SIG-M5 treated with dmso at 0.1 percent for 504 hours (cell line): Measurements from ENCODE around the gene INPP4A.
"Not testable (repeated sequence)": the region's sequence is repeated elsewhere in the genome, so short reads cannot be mapped to it uniquely, and the experiment has no call there.

Experiments
- DNase-seq: peaks from one replicate; lab custom pipeline; 2025; ENCODE audit not compliant: unreplicated experiment; lab: John Stamatoyannopoulos, UW

INPP4A gene

GRCh38 chr2:98435670-98436069, 9.0 kb upstream of the INPP4A start:
- DNase-seq, result not testable (repeated sequence)

GRCh38 chr2:98436734-98437133, 7.9 kb upstream of the INPP4A start:
- no peak for DNase-seq

- DNase-seq, result peak; percentile 58
These were observed 6.2 kb upstream of the INPP4A start for GRCh38 chr2:98438190-98439133.

DNA sequence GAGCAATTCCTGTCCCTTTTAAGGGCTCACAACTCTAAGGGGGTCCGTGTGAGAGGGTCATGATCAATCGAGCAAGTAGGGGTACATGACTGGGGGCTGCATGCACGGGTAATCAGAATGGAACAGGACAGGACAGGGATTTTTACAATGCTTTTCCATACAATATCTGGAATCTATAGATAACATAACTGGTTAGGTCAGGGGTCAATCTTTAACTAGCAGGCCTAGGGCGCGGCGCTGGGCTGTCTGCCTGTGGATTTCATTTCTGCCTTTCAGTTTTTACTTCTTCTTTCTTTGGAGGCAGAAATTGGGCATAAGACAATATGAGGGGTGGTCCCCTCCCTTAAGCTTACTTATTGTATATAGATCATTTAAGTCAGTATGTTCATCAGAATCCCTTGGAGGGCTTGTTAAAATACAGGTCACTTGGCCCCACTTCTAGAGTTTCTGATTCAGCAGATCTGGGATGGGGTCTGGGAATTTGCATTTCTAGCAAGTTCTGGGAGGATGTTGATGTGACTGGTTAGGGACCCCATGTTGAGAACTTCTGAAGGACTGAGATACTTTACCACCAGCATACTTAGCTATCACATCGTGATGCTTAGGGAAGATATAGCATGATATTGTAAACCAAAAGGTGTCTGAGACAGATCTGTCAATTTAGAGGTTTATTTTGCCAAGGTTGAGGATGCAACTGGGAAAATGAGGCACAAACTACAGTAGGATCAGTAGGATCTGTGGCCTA, 2.8 kb upstream of the INPP4A start:
- no peak for DNase-seq

DNA sequence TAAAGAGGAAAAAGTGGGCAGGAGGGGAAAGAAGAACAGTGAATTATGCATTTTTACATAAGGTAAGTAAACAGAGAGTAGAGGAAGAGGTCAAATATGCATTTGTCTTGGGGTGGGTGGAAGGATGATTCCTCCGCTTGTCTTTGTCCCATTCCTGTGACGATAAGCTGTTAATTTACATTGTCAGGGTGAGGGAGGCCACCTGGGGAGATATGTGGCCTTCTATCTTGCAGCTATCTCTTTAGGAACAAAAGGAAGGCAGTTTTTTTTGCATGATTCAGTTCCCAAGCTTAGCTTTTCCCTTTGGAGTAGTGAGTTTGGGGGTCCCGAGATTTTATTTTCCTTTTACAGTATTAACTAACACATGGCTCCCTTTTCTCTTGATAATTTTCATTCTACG, 2.2 kb upstream of the INPP4A start:
- DNase-seq, result no peak

DNA sequence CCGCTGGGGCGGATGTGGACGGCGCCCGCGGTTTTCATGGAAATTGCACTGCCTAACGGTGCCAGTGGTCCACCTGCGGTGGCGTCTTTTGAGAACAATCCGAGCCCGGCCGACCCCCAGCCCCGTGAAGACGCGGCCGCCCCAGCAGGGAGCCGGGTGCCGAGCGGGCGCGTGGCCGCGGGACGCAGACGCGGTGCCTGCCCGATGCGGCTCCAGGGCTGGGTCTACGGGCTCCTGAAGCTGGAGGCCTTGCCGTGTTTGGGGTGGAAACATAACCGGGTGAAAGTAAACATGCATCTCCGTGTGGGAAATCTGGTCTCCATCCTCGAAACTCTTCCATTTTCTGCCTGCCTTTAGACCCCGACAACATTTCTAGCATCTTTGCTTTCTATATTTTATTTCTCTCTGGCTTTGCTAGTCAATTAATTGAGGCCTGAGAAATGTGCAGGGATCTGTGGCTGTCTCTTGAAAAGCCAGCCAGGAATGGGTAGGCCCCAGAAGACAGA, 572 bp downstream of the INPP4A start:
- no peak for DNase-seq

DNA sequence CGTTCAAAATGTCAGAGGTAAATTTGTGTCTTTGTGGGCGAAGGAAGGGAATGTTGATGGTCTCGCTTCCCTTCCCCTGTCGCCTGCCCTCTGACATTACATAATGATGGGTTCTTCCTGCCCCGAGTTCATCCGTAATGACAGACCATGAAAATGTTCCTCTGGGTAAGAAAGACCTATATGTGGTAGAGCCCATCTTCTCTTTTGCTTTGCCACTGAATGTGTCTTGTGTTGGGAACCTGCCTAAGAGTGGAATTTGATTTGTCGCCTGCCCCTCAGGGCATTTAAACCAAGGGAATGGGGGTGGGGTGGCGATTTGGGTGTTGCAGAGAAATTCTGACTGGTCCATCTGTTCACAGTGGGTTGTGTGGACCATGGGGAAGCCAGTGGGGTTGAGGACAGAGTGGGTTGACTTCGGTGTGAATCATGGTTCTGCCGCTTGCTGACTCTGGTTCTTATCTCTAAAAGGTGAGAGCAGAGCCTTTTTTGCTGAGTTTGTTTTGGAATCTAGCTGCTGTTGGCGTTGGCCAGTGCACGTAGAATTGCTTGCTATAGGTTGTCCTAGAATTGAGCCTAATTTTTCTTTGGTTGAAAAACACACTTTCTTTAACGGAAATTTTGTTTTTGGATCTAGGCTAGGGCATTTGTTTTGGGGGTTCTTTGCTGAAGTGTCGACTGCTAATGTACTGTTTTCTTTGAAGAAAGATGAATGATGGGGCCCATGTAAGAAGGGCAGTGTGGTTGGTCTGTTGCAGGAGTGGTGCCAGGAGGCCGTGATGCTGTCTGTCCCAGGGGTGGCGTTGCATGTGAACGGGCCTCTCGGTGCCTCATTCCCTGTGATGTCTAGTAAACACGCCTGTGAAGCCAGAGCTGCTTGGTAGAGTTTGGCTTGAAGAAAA, 1.3 kb downstream of the INPP4A start:
- DNase-seq, result peak; percentile 62

- no peak for DNase-seq
These were observed 2.2 kb downstream of the INPP4A start for GRCh38 chr2:98446850-98447249.

DNA sequence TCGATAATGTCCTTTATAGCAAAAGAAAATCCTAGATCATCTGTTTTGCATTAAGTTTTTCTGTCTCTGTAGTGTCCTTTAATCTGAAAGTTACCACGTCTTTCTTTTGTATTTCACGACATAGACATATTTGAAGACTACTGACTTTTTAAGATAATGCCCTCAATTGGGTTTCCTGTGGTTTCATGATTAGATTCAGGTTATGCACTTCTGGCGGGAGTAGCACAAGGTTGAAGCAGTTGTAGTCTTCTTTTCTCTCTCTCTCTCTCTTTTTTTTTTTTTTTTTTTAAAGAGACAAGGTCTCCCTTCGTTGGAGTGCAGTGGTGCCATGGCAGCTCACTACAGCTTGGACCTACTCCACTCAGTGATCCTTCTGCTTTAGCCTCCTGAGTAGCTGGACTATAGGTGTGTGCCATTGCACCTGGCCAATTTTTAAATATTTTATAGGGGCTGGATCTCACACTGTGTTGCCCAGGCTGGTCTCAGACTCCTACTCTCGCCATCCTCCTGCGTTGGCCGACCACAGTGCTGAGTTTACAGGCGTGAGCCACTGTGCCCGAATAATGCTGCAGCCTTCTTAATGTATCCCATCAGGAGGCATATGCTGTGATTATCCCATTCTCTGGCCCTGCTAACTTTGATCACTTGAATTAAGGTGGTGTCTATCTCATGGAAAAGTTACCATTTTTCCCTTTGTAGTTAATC, 3.9 kb downstream of the INPP4A start:
- no peak for DNase-seq

DNA sequence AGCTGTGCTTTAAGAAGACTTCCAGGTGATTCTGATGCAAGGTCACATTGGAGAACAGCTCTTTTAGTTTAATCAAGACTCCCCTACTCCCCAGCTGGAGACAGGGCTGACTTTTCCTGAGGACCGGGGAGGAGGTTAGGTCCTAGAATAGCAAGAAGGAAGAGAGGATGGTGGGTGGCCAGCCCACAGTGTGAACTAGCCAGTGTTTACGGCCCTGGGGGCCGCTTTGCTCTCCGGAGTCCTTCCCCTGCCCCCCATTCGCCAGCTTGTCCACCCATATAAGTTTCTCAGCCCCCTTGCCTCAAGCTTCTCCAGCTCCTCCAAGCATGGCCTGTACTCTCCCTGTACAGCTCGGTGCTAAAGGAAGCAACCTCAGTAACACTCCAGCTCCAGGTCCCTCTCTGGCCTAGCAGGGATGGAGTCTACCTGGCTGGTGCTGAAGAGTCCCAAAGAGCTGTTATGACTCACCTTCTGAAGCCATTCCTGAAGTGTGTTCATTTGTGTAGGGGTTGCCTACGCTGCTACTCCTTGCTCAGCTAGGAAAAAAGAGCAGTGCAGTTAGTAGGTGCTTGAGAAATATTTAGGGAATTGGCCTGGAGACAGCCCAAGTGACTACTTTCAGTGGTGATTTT, 7.9 kb downstream of the INPP4A start:
- DNase-seq, result no peak

GRCh38 chr2:98453083-98453482, 8.4 kb downstream of the INPP4A start:
- no peak for DNase-seq

- no peak for DNase-seq
These were observed 8.9 kb downstream of the INPP4A start for GRCh38 chr2:98453531-98453930.

- DNase-seq, result no peak
These were observed 9.4 kb downstream of the INPP4A start for GRCh38 chr2:98454073-98454472.

DNA sequence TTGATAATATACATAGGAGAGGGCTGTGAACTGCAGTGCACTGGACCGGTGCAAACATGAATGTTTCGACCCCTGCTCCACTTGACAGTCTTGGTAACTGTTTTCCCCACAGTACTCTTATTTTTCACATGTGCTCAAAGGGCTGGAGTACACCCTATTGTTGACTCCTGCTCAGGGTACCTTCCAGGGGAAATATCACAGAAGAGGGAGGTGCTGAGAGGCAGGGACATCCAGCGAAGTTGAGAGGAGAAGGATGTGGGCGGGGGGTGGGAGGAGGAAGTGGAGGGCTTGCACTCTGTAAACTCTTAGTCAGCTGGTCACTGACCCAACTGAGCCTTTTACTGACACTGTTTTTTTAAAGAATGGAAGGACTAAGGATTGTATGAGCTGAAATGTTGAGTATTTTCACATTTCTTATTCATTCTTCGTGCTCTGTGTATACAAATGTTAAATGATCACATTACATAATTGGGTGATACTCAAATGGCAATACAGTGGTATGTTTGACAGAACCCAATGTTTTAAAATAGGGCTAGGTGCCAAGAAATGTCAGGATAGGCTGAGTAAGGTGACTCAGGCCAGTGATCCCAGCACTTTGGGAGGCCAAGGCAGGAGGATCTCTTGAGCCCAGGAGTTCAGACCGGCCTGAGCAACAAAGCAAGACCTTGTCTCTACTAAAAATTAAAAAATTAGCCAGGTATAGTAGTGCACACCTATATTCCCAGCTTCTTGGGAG, 10.0 kb downstream of the INPP4A start:
- peak; percentile 71 for DNase-seq

DNA sequence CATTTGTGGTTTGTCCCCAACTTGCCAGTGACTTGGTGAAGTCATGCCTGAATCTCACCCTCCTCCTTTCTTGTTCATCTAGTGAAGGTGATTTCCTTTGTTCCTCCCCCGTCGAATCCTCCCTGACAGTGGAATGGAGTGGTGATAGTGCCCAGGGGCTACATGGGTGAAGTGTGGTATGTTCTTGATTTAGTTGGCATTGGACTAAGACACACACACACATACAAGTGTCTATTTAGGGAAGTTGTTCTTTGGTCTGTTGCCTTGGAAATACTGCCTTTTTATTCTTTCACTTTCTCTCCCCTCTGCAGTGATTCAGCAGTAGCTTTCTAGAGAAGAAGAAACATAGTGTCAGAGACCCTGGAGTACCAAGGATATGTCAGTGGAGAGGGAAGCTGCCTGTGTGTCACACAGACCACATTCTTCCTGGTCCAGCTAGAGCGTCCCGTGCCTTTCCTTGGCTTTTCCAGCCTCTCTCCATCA, 10.9 kb downstream of the INPP4A start:
- peak; percentile 89 for DNase-seq

- DNase-seq, result peak; percentile 12
These were observed 12.5 kb downstream of the INPP4A start for GRCh38 chr2:98457045-98457696.

- DNase-seq, result no peak
These were observed 13.5 kb downstream of the INPP4A start for GRCh38 chr2:98458207-98458606.

DNA sequence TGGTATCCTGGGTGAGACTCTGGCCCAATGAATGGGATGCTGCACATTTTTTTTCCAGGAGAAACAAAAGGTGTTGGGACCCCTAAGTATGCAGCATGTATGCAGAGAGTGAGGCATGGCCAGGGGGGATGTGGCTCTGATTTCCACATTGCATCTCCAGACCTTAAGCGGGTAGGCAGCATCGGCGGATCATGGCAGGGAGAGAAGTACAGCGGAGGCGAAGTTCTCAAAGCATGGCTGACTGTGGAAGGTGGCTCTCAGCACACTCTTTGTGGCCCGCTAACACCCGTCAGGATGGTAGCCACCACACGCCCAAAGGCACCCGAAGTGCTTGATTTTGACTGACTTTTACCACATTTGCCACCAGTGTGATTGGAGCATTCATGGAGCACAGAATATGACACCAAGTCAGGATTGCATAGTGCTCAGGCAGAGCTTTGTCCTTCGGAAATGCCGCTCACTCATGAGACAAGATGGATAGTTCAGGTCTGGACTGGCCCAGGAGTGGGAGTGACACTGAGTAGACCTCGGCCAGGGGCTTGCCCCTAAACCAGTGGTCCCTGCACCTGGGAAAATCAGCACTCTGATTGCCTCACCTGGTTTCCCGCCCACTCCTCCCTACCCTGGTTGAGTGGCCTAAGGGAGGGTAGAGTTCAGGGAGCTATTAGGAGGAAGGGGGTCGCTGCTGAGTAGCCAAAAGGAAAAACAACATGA, 14.2 kb downstream of the INPP4A start:
- DNase-seq, result no peak
